Panc1 (cell line): ENCODE measurements around the gene CINP. TPM values are rescaled to one million over a fixed set of nuclear protein-coding genes. Genes with fewer than 3 reads are reported as not detected.

ENCODE experiments used
- ATAC-seq: fragments of 200-7000 bp; cut with Tn5 transposase; 2 replicates; pipeline ENCODE4 v1.9.1; 2020; ENCODE audit warnings: mild to moderate bottlenecking, moderate library complexity
- BruUV-seq: library from RNA; stranded (reverse); fragments of 400-500 nt; replicated peaks from 2 replicates; lab custom pipeline; 2021; lab: Mats Ljungman, UMichigan
- CTCF ChIA-PET: fragments of 300-600 bp; sonication (Branson Sonifier 250); formaldehyde crosslinking; loops from one replicate; lab custom pipeline; 2022; ENCODE audit warnings: antibody characterized with exemption; lab: Charles Lee
- POLR2A ChIA-PET: fragments of 300-600 bp; sonication (Branson Sonifier 250); formaldehyde crosslinking; loops from one replicate; lab custom pipeline; 2022; ENCODE audit warnings: antibody characterized with exemption; lab: Charles Lee
- DNase-seq: peaks from one replicate; pipeline ENCODE4 v3.0.0-alpha.2; 2010; ENCODE audit warnings: low read depth, low spot score
- H3K27ac ChIP-seq: 2 replicates; pipeline ENCODE4 v1.5.1; 2011; ENCODE audit warnings: mild to moderate bottlenecking, low read length, inconsistent platforms
- H3K27me3 ChIP-seq: fragments of 200-500 bp; sonication (Bioruptor generic); 2 replicates; pipeline ENCODE4 v1.6.0; 2014; ENCODE audit warnings: low read length, inconsistent platforms; ENCODE audit not compliant: control insufficient read depth, insufficient read depth
- H3K36me3 ChIP-seq: fragments of 200-500 bp; sonication (Bioruptor generic); 2 replicates; pipeline ENCODE4 v1.5.1; 2014; ENCODE audit warnings: inconsistent platforms, mild to moderate bottlenecking, low read length, moderate library complexity; ENCODE audit not compliant: control insufficient read depth, insufficient read depth
- H3K4me1 ChIP-seq: 2 replicates; pipeline ENCODE4 v1.5.1; 2011; ENCODE audit warnings: inconsistent platforms, mild to moderate bottlenecking, low read length, moderate library complexity; ENCODE audit not compliant: control insufficient read depth, insufficient read depth
- H3K4me3 ChIP-seq, 2 experiments: 2 replicates each; pipeline ENCODE4 v1.5.1; 2011 to 2012; ENCODE audit warnings: low read depth in 2 of 2, low read length in 2 of 2, mild to moderate bottlenecking in 2 of 2, inconsistent platforms in 1 of 2, moderate library complexity in 1 of 2
- H3K9me3 ChIP-seq: fragments of 200-500 bp; sonication (Bioruptor generic); 2 replicates; pipeline ENCODE4 v1.5.1; 2014; ENCODE audit warnings: low read depth, mild to moderate bottlenecking, inconsistent platforms, low read length, moderate library complexity; ENCODE audit not compliant: control insufficient read depth, insufficient read depth
- CTCF ChIP-seq: fragments of 450-650 bp; IDR thresholded peaks from 2 replicates; pipeline ENCODE4 v1.5.1; 2017; ENCODE audit warnings: mild to moderate bottlenecking
- POLR2AphosphoS5 ChIP-seq: IDR thresholded peaks from 2 replicates; pipeline ENCODE4 v1.6.1; 2012; ENCODE audit warnings: mild to moderate bottlenecking, low read depth, low read length, moderate library complexity
- REST ChIP-seq, 2 experiments: IDR thresholded peaks; 2 replicates each; pipeline ENCODE4 v1.6.1; 2011 to 2012; ENCODE audit warnings: low read depth in 2 of 2, control low read depth in 1 of 2, low read length in 1 of 2, mild to moderate bottlenecking in 1 of 2, moderate library complexity in 1 of 2; ENCODE audit not compliant: insufficient read depth in 1 of 2
- SIN3A ChIP-seq: IDR thresholded peaks from 2 replicates; pipeline ENCODE4 v1.6.1; 2012; ENCODE audit warnings: low read depth, mild to moderate bottlenecking, low read length, moderate library complexity, borderline replicate concordance; ENCODE audit not compliant: insufficient read depth
- TCF7L2 ChIP-seq: IDR thresholded peaks from 2 replicates; pipeline ENCODE4 v1.6.1; 2011; ENCODE audit warnings: mild to moderate bottlenecking, low read depth, low read length, inconsistent platforms
- in situ Hi-C: cut with HindIII; loops from 2 replicates; pipeline ENCODE4 v1.10.0; 2016; ENCODE audit warnings: low sequenced_read_pairs, low pct_unique_long_range_greater_than_20kb
- intact Hi-C: fragments of 100-400 bp; cut with micrococcal nuclease; formaldehyde crosslinking; loops from one replicate; pipeline ENCODE4 v1.10.0; 2022; ENCODE audit not compliant: unreplicated experiment
- total RNA-seq: library from RNA; stranded (reverse); gene quantifications from one replicate; pipeline ENCODE4 v1.2.1, GENCODE V29; 2021; ENCODE audit not compliant: unreplicated experiment

The CINP gene
- total RNA-seq, 1 experiment from 2014 or later, result 28.3 TPM

- Histone ChIP-seq H3K4me3 (no peak overlapping the region), H3K27ac (no peak overlapping the region), H3K9me3 (no peaks in the 10 kb centered on the region), H3K27me3 (no peaks in the 10 kb centered on the region), H3K36me3 (no peaks in the 10 kb centered on the region), H3K4me1 (no peaks in the 10 kb centered on the region)
- POLR2A ChIA-PET, result no interaction called here
- intact Hi-C loops, result no loop called here
- TF ChIP-seq CTCF (no peak), SIN3A (no peak), POLR2AphosphoS5 (no peak), REST (IDR thresholded peaks at IDR 0.05; ENCODE audit: insufficient read depth in 1 of 2, low read depth in 2 of 2, low read length in 1 of 2) (no peak), TCF7L2 (no peak)
- ATAC-seq (no peak), DNase-seq (no peak)
- CTCF ChIA-PET, result interaction anchor here (0.6 kb wide), 1 partner anchor 162 kb away, joined by 3 read pairs; no protein-coding TSS in a partner anchor
- no TSS peak for BruUV-seq
- in situ Hi-C loops, result no loop called here
Observed at GRCh38 chr14:102370305-102370809, 7.7 kb upstream of the CINP start.

- peaks cover 4% of the 10 kb centered on the region; the same call in 1 of the 2 replicates for H3K36me3 ChIP-seq
- POLR2A ChIA-PET, result no interaction called here
- no peak for DNase-seq
- no peaks in the 10 kb centered on the region for H3K27me3 ChIP-seq
- ATAC-seq, result peak; percentile 49
- peaks cover 4% of the 10 kb centered on the region; the same call in 1 of the 2 replicates for H3K4me1 ChIP-seq
- TF ChIP-seq SIN3A, result no peak
- no peak for TF ChIP-seq CTCF
- TF ChIP-seq TCF7L2, result no peak
- no peak for TF ChIP-seq POLR2AphosphoS5
- TF ChIP-seq REST (IDR thresholded peaks at IDR 0.05; ENCODE audit: insufficient read depth in 1 of 2, low read depth in 2 of 2, low read length in 1 of 2), result 0 out of 4 replicates have a peak, but pooled peaks of 1 of the 2 experiments have one; percentile 5
- in situ Hi-C loops (no loop called here), intact Hi-C loops (no loop called here)
- H3K4me3 ChIP-seq, result peak overlapping the region; percentile 88 to 96
- BruUV-seq, result no TSS peak
- peak overlapping the region; percentile 77 for H3K27ac ChIP-seq
- CTCF ChIA-PET, result no interaction called here
- H3K9me3 ChIP-seq, result no peaks in the 10 kb centered on the region
Observed at GRCh38 chr14:102363182-102363943, 673 bp upstream of the CINP start.
